HCEC 1CT (cell line): ENCODE measurements around the gene GAPDH.
A peak's percentile ranks its signal among the peaks of the same experiment; 100 is the strongest.

Experiments used
- DNase-seq: peaks from one replicate; pipeline ENCODE4 v3.0.0-alpha.2; 2017

The GAPDH gene

GRCh38 chr12:6530576-6531260 is 3.6 kb upstream of the GAPDH start:
- no peak for DNase-seq

- DNase-seq: peak; percentile 97
These were observed 2.0 kb upstream of the GAPDH start for GRCh38 chr12:6532051-6532926.

GRCh38 chr12:6532927-6533652 is 1.2 kb upstream of the GAPDH start:
- peak; percentile 74 for DNase-seq

- DNase-seq: no peak
These were observed 729 bp upstream of the GAPDH start for GRCh38 chr12:6533653-6533922.

GRCh38 chr12:6534695-6534944 is 303 bp downstream of the GAPDH start:
- DNase-seq: no peak

- DNase-seq: peak; percentile 83
These were observed 804 bp downstream of the GAPDH start for GRCh38 chr12:6534945-6535696.

GRCh38 chr12:6535697-6535946 is 1.3 kb downstream of the GAPDH start:
- DNase-seq: no peak

GRCh38 chr12:6535960-6536847 is 1.9 kb downstream of the GAPDH start:
- DNase-seq: no peak

GRCh38 chr12:6536894-6537579 is 2.7 kb downstream of the GAPDH start:
- no peak for DNase-seq

GRCh38 chr12:6537580-6538419 is 3.5 kb downstream of the GAPDH start:
- peak; percentile 69 for DNase-seq

- peak; percentile 57 for DNase-seq
These were observed 4.3 kb downstream of the GAPDH start for GRCh38 chr12:6538420-6539313.

GRCh38 chr12:6539314-6539682 is 5.0 kb downstream of the GAPDH start:
- no peak for DNase-seq

GRCh38 chr12:6539707-6540134 is 5.4 kb downstream of the GAPDH start:
- DNase-seq: no peak

- DNase-seq: peak; percentile 97
These were observed 6.0 kb downstream of the GAPDH start for GRCh38 chr12:6540181-6540877.

GRCh38 chr12:6541371-6542165 is 7.3 kb downstream of the GAPDH start:
- no peak for DNase-seq

GRCh38 chr12:6542209-6543009 is 8.1 kb downstream of the GAPDH start:
- no peak for DNase-seq

GRCh38 chr12:6546016-6546415 is 11.7 kb downstream of the GAPDH start:
- DNase-seq: no peak

- no peak for DNase-seq
These were observed 13.2 kb downstream of the GAPDH start for GRCh38 chr12:6547566-6547965.
